WTC11 (cell line): ENCODE results near the gene TTI1. TPM values are rescaled to one million over a fixed set of nuclear protein-coding genes. Genes with fewer than 3 reads are reported as not detected.

Experiments used
- ATAC-seq: fragments of 200-7000 bp; cut with Tn5 transposase; 2 replicates; pipeline ENCODE4 v1.10.0; 2021; ENCODE audit warnings: mild to moderate bottlenecking, moderate library complexity
- CTCF ChIA-PET: fragments of 300-600 bp; sonication (Branson Sonifier 250); formaldehyde crosslinking; loops from one replicate; lab custom pipeline; 2021; ENCODE audit warnings: antibody characterized with exemption; lab: Charles Lee
- POLR2A ChIA-PET: fragments of 350-600 bp; sonication (Branson Sonifier 250); formaldehyde crosslinking; loops from one replicate; lab custom pipeline; 2021; ENCODE audit warnings: antibody characterized with exemption; lab: Charles Lee
- DNase-seq: peaks from one replicate; pipeline ENCODE4 v3.0.0; 2021; ENCODE audit warnings: low spot score
- H3K27ac Mint-ChIP-seq: 2 replicates; pipeline ENCODE4 v1.8.0; 2021; ENCODE audit warnings: mixed read lengths
- H3K27me3 Mint-ChIP-seq: 2 replicates; pipeline ENCODE4 v1.8.0; 2021; ENCODE audit warnings: low read depth, mild to moderate bottlenecking, moderate library complexity, mixed read lengths
- H3K36me3 Mint-ChIP-seq: 2 replicates; pipeline ENCODE4 v1.8.0; 2021; ENCODE audit warnings: mixed read lengths
- H3K4me1 Mint-ChIP-seq: 2 replicates; pipeline ENCODE4 v1.8.0; 2022; ENCODE audit warnings: mixed read lengths
- H3K4me3 Mint-ChIP-seq: 2 replicates; pipeline ENCODE4 v1.8.0; 2021; ENCODE audit warnings: mild to moderate bottlenecking, moderate library complexity, mixed read lengths
- H3K9me3 Mint-ChIP-seq: 2 replicates; pipeline ENCODE4 v1.8.0; 2021; ENCODE audit warnings: mixed read lengths
- ATF1 ChIP-seq: sonication (generic); formaldehyde crosslinking; IDR thresholded peaks from 2 replicates; pipeline ENCODE4 v1.8.1; 2023; ENCODE audit warnings: mild to moderate bottlenecking, moderate library complexity, missing genetic modification reagents
- ATF3 ChIP-seq: sonication (generic); formaldehyde crosslinking; conservative IDR thresholded peaks from 2 replicates; pipeline ENCODE4 v1.8.1; 2022; ENCODE audit warnings: mild to moderate bottlenecking, missing genetic modification reagents
- CBFB ChIP-seq: sonication (generic); formaldehyde crosslinking; IDR thresholded peaks from 2 replicates; pipeline ENCODE4 v1.8.1; 2022; ENCODE audit warnings: mild to moderate bottlenecking, low read depth, missing genetic modification reagents
- CTCF ChIP-seq: fragments of 200-600 bp; IDR thresholded peaks from 2 replicates; pipeline ENCODE4 v1.8.0; 2022; ENCODE audit warnings: antibody characterized with exemption
- E2F4 ChIP-seq: sonication (generic); formaldehyde crosslinking; IDR thresholded peaks from 2 replicates; pipeline ENCODE4 v1.8.1; 2022; ENCODE audit warnings: low read depth, mild to moderate bottlenecking, moderate library complexity, missing genetic modification reagents, borderline replicate concordance
- E2F5 ChIP-seq: sonication (generic); formaldehyde crosslinking; IDR thresholded peaks from 2 replicates; pipeline ENCODE4 v1.8.1; 2022; ENCODE audit warnings: mild to moderate bottlenecking, moderate library complexity, missing genetic modification reagents
- FOXP4 ChIP-seq: sonication (generic); formaldehyde crosslinking; IDR thresholded peaks from 2 replicates; pipeline ENCODE4 v1.8.0; 2022; ENCODE audit warnings: mild to moderate bottlenecking, missing genetic modification reagents
- GABPB1 ChIP-seq: sonication (generic); formaldehyde crosslinking; IDR thresholded peaks from 2 replicates; pipeline ENCODE4 v1.8.1; 2023; ENCODE audit warnings: mild to moderate bottlenecking, missing genetic modification reagents
- HMGA2 ChIP-seq: fragments of 250-450 bp; sonication (Bioruptor Pico); IDR thresholded peaks from 2 replicates; pipeline ENCODE4 v1.4.0; 2021; ENCODE audit warnings: mild to moderate bottlenecking, moderate library complexity
- IRF2 ChIP-seq: sonication (generic); formaldehyde crosslinking; IDR thresholded peaks from 2 replicates; pipeline ENCODE4 v1.8.0; 2022; ENCODE audit warnings: low read depth, missing genetic modification reagents, borderline replicate concordance
- JUN ChIP-seq: sonication (generic); formaldehyde crosslinking; IDR thresholded peaks from 2 replicates; pipeline ENCODE4 v1.8.0; 2023; ENCODE audit warnings: mild to moderate bottlenecking, missing genetic modification reagents
- NR1H2 ChIP-seq: sonication (generic); formaldehyde crosslinking; IDR thresholded peaks from 2 replicates; pipeline ENCODE4 v1.9.0; 2021; ENCODE audit warnings: mild to moderate bottlenecking, moderate library complexity, missing genetic modification reagents
- PREB ChIP-seq: sonication (generic); formaldehyde crosslinking; IDR thresholded peaks from 2 replicates; pipeline ENCODE4 v1.8.1; 2022; ENCODE audit warnings: mild to moderate bottlenecking, missing genetic modification reagents, moderate library complexity, borderline replicate concordance
- ZBTB43 ChIP-seq: sonication (generic); formaldehyde crosslinking; IDR thresholded peaks from 2 replicates; pipeline ENCODE4 v1.8.1; 2023; ENCODE audit warnings: mild to moderate bottlenecking, missing genetic modification reagents
- ZNF219 ChIP-seq: sonication (generic); formaldehyde crosslinking; IDR thresholded peaks from 2 replicates; pipeline ENCODE4 v1.8.0; 2023; ENCODE audit warnings: missing genetic modification reagents, mild to moderate bottlenecking, borderline replicate concordance
- ZNF416 ChIP-seq: fragments of 250-450 bp; sonication (Bioruptor Pico); IDR thresholded peaks from 2 replicates; pipeline ENCODE4 v1.9.0; 2021; ENCODE audit warnings: mild to moderate bottlenecking, inconsistent platforms
- total RNA-seq: library from RNA; stranded (reverse); gene quantifications from 3 replicates; pipeline ENCODE4 v1.2.3, GENCODE V29; 2021

Gene TTI1
- total RNA-seq, 1 experiment from 2014 or later = 43.5 TPM

- TF ChIP-seq GABPB1 (CRISPR knock-in tag) (no peak), NR1H2 (CRISPR knock-in tag) (no peak), E2F5 (CRISPR knock-in tag) (no peak), FOXP4 (no peak)
Observed at GRCh38 chr20:37955511-37955910, 77.7 kb downstream of the TTI1 start (continued).

- POLR2A ChIA-PET = interaction anchor here (0.7 kb wide), 1 partner anchor 11 kb away, joined by 3 read pairs; no protein-coding TSS in a partner anchor
- no peak for ATAC-seq
- H3K27ac Mint-ChIP-seq = no peak overlapping the region
Observed at GRCh38 chr20:37954626-37955025, 78.6 kb downstream of the TTI1 start.

GRCh38 chr20:37954190-37954589, 79.1 kb downstream of the TTI1 start:
- H3K36me3 Mint-ChIP-seq = no peaks in the 10 kb centered on the region
- ChIA-PET POLR2A (no interaction called here), CTCF (interaction anchor here (0.9 to 2.1 kb wide), 2 partner anchors 10 to 41 kb away, joined by 3 to 8 read pairs; no protein-coding TSS in a partner anchor)
- no peak overlapping the region for H3K27ac Mint-ChIP-seq
- H3K27me3 Mint-ChIP-seq = no peaks in the 10 kb centered on the region; the same call in 1 of the 2 replicates
- TF ChIP-seq CTCF (no peak), IRF2 (CRISPR knock-in tag) (no peak), ZNF416 (CRISPR knock-in tag) (no peak)
- DNase-seq = no peak
- H3K9me3 Mint-ChIP-seq = peaks cover under 1% of the 10 kb centered on the region
- H3K4me1 Mint-ChIP-seq = no peaks in the 10 kb centered on the region
- ATAC-seq = no peak
- no peak overlapping the region for H3K4me3 Mint-ChIP-seq

More at GRCh38 chr20:37954626-37955025, 78.6 kb downstream of the TTI1 start:
- TF ChIP-seq JUN (CRISPR knock-in tag) (no peak), CBFB (no peak), E2F4 (CRISPR knock-in tag) (no peak), ATF3 (no peak), ZNF219 (CRISPR knock-in tag) (no peak), ZBTB43 (no peak), PREB (no peak), IRF2 (CRISPR knock-in tag) (no peak), ATF1 (CRISPR knock-in tag) (no peak), HMGA2 (CRISPR knock-in tag) (no peak)
- TF ChIP-seq, all 79 proteins: peak for 0
- Mint-ChIP-seq H3K27me3 (no peaks in the 10 kb centered on the region; the same call in 1 of the 2 replicates), H3K36me3 (no peaks in the 10 kb centered on the region), H3K4me3 (no peak overlapping the region), H3K9me3 (peaks cover 4% of the 10 kb centered on the region), H3K4me1 (no peaks in the 10 kb centered on the region)
- DNase-seq = no peak
- CTCF ChIA-PET = interaction anchor here (2.1 kb wide), 1 partner anchor 11 kb away, joined by 8 read pairs; no protein-coding TSS in a partner anchor
